ENCODE results near the gene NMT2.

The NMT2 gene

DNA sequence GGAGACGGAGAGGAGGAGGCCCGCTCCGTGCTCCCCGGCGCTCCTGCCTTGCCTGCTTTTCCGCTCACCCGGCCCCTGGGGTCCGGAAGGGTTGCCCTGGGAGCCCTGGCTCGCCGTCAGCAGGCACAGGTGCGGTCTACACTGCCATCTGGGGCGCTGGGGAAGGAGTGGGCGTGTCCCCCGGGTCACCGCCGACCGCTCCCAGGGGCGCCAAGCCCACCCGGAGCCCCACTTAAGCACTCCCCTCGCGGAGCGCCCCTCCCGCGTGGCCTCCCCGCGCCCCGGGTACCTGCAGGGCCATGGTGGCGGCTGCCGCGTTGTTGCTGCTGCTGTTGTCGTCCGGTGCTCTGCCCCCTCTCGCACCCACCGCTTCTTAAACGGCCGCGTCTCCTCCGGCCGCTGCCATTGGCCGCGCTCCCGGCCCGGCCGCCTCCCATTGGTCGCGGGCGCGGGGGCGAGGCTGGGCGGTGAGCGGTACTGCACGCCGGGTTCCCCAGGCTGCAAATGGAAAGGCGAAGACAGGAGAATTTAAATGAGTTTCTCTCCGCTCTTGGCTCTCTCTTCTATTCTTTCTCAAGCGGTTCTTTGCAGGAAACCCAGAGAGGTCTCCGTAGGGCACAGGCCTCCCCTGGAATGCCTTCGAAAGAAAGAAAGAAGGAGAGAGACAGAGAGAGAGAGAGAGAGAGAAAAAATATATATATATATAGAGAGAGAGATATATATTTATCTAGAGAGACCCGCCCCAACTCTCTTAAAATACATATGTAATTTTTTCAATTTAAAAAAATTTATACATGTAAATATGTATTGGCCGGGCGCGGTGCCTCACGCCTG lies 79.8 kb downstream of the NMT2 start, which contains the start of gene ACBD7:
ACBD7 (minus strand) TSS at position 349 of the 834 bp plus-strand sequence; CDS start at position 301, 48 bp downstream.
- peak; percentile 77 for DNase-seq

DNA sequence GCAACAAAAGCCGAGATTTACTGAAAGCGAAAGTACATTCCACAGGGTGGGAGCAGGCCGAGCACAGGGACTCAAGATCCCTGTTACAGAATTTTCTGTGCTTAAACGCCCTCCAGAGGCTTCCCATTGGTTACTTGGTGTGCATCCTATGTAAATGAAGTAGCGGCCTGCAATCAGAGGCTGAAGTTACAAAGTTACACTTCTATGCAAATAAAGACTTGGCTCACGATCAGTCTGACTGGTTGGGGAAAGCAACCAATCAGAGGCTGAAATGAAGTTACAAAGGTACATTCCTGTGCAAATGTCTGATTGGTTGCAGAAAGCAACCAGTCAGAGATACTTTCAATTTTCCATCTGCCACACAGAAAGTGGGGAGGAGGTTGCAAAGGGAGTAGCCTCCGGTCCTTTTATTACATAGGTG lies 84.0 kb downstream of the NMT2 start:
- no peak for DNase-seq

DNA sequence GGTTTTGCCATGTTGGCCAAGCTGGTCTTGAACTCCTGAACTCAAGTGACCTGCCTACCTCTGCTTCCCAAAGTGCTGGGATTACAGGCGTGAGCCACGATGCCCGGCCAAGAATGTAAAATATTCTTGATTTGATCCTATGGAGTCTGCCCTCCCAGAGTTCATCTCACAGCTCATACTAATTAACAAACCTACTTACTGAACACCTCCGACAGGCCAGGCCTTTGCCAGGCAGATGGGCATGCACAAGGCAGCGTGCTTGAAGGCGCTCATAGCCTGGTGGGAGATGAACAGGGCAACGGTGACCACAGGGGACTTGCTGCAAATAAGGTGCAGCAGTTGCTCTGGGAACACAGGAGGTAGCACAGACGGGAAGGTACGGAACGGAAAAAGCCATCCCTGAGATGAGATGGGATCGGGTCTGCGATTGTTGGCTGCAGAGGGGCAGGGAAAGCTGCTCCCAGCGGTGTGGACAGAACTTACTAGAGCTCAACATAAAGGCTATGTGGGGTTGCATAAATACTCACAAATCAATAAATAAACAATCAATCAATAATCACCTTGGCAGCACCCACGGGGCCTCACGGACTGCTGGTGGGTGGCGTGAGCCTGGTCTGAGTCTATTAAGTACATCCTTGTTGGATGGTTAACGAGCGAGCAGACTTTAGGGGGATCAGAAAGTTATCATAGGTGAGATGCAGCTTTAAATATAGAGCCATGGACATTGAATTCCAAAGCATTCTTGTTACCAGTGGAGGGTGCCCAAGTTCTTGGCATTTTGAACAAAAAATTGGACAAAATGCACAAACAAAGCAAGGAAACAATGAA lies 84.6 kb downstream of the NMT2 start:
- DNase-seq = no peak

DNA sequence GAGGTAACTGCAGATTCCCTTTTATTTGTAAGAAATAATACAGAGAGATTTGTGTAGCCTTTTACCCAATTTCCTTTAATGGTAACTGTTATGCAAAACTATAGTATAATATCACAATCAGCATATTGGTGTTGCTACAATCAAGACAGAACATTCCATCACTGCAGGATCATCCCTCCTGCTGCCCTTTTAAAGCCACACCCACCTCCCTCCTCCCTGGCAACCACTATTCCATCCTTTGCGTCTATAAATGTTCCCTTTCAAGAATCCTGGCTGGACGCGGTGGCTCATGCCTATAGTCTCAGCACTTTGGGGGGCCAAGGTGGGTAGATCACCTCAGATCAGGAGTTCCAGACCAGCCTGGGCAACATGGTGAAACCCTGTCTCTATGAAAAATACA lies 93.1 kb downstream of the NMT2 start:
- no peak for DNase-seq

DNA sequence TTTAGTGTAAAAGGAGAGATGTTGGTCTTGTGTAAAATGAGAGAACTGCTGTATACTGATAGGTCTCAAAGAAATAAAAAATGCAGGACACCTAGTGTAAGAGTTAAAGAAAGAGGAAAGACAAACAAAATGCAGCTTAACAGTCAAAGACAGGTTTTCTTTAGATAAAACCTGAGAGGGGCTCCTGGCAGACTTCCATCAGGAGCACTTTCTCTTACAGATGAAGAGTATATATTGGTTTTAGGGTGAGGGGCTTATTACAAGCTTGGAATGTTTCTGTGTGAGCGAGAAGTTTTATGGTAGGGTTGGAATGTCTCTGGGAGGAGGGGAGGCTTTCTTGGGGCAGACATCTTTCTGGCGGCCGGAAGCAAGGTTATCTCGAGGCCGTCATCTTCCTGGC lies 96.1 kb downstream of the NMT2 start:
- no peak for DNase-seq

DNA sequence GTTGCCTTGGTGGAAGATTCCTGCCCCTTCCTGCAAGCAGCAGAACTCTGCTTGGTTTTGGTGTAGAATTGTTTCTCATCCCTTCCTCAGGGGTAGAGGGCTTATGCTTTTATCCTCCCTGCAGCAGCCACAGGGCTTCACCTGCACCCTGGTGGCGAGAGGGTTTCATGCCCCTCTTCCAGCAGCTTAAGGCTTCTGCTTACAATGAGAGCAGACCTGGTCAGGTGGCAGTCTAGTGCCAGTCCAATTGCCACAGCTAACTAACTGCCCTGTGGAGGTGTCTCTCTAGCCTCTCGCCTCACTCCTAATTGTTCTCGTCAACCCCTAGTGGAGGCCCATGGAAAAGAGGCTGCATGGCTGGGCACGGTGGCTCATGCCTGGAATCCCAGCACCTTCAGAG lies 99.3 kb downstream of the NMT2 start:
- no peak for DNase-seq

DNA sequence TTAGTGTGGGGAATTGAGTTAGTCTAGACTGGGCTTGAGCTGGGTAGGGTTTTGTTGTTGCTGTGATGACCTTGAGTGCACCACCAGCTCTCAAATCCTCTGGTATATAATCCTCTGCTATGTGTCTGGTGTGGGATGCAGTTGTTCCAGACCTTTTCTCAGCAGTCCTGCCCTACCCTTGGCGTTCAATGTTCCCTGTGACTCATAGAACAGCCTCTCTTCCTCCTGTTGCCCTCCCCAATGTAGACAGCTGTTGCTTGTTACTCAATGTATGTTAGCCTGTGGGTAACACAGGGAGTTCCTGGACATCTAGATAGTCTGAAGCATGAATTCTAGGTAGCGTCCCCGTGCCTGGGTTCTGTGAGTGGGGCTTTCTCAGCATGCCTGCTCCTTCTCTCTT lies 99.7 kb downstream of the NMT2 start:
- no peak for DNase-seq

DNA sequence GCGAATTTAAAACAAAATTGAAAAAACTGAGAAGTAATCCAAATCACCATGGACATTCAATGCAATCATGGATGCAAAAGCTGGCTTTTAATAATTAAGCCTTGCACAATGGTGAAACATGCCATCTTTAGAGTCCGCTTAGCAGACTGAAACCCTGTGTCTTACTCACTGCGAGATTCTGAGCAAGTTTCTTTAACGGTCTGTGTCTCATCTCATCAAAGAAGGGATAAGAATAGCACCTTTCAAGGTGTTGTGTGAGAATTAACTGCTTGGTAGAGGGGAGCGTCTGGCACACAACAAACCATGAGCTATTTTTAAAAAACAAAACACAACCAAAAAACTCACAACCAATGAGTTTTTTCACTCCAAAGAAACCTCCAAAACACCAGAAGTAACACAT lies 101.3 kb downstream of the NMT2 start:
- no peak for DNase-seq

DNA sequence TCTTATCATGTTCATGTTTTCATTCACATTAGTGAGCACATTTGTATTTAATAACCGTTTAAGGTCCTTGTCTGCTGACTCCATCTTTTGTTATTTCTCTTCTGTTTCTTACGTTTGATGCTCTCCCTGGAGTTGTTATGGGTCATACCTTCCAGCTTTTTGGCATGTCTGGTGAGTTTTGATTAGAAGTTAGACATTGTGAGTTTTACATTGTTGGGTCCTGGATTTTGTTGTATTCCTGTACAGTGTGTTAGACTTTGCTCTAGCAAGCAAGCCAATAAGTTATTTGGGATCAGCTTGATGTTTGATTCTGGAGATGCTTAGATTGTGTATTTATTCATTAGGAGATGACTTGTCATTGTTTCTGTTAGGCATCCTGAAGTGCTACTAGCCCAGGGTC lies 107.9 kb downstream of the NMT2 start:
- DNase-seq = no peak

DNA sequence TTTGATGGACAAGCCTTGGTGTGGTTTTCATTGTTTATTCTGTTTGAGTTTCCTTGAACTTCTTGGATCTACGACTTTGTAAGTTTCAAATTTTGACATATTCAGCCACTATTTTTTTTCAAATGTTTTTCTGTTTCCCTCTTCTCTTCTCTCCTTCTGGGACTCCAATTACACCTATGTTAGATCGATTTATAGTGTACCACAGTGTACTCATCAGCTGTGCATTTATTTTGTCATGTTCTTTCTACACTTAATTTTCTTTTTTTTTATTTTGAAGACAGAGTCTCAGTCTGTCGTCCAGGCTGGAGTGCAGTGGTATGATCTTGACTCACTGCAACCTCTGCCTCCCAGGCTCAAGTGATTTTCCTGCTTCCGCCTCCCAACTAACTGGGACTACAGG lies 108.6 kb downstream of the NMT2 start:
- DNase-seq = no peak

DNA sequence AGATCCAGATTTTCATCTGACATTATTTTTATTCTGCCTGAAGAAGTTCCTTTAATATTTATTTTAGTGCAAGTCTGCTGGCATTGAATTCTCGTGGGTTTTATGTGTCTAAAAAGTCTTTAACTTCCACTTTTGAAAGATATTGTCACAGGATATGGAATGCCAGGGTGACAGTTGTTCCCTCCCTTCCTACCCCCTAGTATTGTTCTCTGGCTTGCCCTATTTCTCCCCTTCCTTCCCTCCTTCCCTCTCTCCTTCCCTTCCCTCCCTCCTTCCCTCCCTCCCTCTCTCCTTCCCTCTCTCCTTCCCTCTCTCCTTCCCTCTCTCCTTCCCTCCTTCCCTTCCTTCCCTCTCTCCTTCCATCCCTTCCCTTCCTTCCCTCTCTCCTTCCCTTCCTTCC lies 109.8 kb downstream of the NMT2 start:
- DNase-seq = no peak

Data from activated CD8-positive, alpha-beta memory T cell treated with anti-CD3 and anti-CD28 coated beads, Interleukin-2, amount 50 U/mL, for 4 hours (primary cell).